ENCODE data around the gene ZNFX1.

ZNFX1 gene

GRCh38 chr20:49310705-49311104 lies 32.8 kb upstream of the ZNFX1 start:
- Histone ChIP-seq H3K36me3 (ENCODE audit: control insufficient read depth, insufficient read depth, low read length) (no peaks in the 10 kb centered on the region), H3K4me3 (ENCODE audit: low read depth, low read length) (no peak overlapping the region), H2AFZ (no peak overlapping the region), H3K27ac (no peak overlapping the region), H3K9ac (no peak overlapping the region), H3K79me2 (no peaks in the 10 kb centered on the region), H3K27me3 (ENCODE audit: control insufficient read depth, insufficient read depth, low read length) (no peaks in the 10 kb centered on the region), H3K9me3 (ENCODE audit: control insufficient read depth, low read length) (no peaks in the 10 kb centered on the region), H3K4me1 (no peaks in the 10 kb centered on the region), H3K4me2 (ENCODE audit: low read length) (no peak overlapping the region)
- no peak for TF ChIP-seq CTCF (IDR thresholded peaks at IDR 0.05)

GRCh38 chr20:49308875-49309274 lies 31.0 kb upstream of the ZNFX1 start:
- Histone ChIP-seq H3K4me2 (ENCODE audit: low read length) (no peak overlapping the region), H3K27me3 (ENCODE audit: control insufficient read depth, insufficient read depth, low read length) (no peaks in the 10 kb centered on the region), H3K4me1 (no peaks in the 10 kb centered on the region), H3K9me3 (ENCODE audit: control insufficient read depth, low read length) (no peaks in the 10 kb centered on the region), H3K79me2 (no peaks in the 10 kb centered on the region), H2AFZ (no peak overlapping the region), H3K36me3 (ENCODE audit: control insufficient read depth, insufficient read depth, low read length) (no peaks in the 10 kb centered on the region), H3K9ac (no peak overlapping the region), H3K4me3 (ENCODE audit: low read depth, low read length) (no peak overlapping the region), H3K27ac (no peak overlapping the region)
- no peak for TF ChIP-seq CTCF (IDR thresholded peaks at IDR 0.05)

GRCh38 chr20:49306903-49307620 lies 29.2 kb upstream of the ZNFX1 start:
- H3K4me2 ChIP-seq (ENCODE audit: low read length): peak overlapping the region; percentile 13
- H3K4me3 ChIP-seq (ENCODE audit: low read depth, low read length): peak overlapping the region; percentile 1
- H3K36me3 ChIP-seq (ENCODE audit: control insufficient read depth, insufficient read depth, low read length): no peaks in the 10 kb centered on the region
- TF ChIP-seq CTCF (IDR thresholded peaks at IDR 0.05): no peak
- no peaks in the 10 kb centered on the region for H3K27me3 ChIP-seq (ENCODE audit: control insufficient read depth, insufficient read depth, low read length)
- H3K9ac ChIP-seq: no peak overlapping the region
- H3K27ac ChIP-seq: no peak overlapping the region
- H3K9me3 ChIP-seq (ENCODE audit: control insufficient read depth, low read length): no peaks in the 10 kb centered on the region
- peak overlapping the region; percentile 75 for H2AFZ ChIP-seq
- H3K79me2 ChIP-seq: no peaks in the 10 kb centered on the region
- no peaks in the 10 kb centered on the region for H3K4me1 ChIP-seq

- no peak overlapping the region for H2AFZ ChIP-seq
- H3K79me2 ChIP-seq: no peaks in the 10 kb centered on the region
- peak overlapping the region; percentile 11 for H3K4me2 ChIP-seq (ENCODE audit: low read length)
- no peak overlapping the region for H3K9ac ChIP-seq
- H3K27ac ChIP-seq: no peak overlapping the region
- no peaks in the 10 kb centered on the region for H3K27me3 ChIP-seq (ENCODE audit: control insufficient read depth, insufficient read depth, low read length)
- H3K36me3 ChIP-seq (ENCODE audit: control insufficient read depth, insufficient read depth, low read length): no peaks in the 10 kb centered on the region
- H3K9me3 ChIP-seq (ENCODE audit: control insufficient read depth, low read length): no peaks in the 10 kb centered on the region
- H3K4me3 ChIP-seq (ENCODE audit: low read depth, low read length): no peak overlapping the region
- no peak for TF ChIP-seq CTCF (IDR thresholded peaks at IDR 0.05)
- H3K4me1 ChIP-seq: no peaks in the 10 kb centered on the region
Observed at GRCh38 chr20:49303065-49303552, 25.3 kb upstream of the ZNFX1 start.

Measured in parathyroid adenoma (tissue), 2 donors.